Testis (tissue), 3 donors: ENCODE results near the gene KDM6A. TPM values are rescaled to one million over a fixed set of nuclear protein-coding genes. Genes with fewer than 3 reads are reported as not detected.
A peak's percentile ranks its signal among the peaks of the same experiment; 100 is the strongest.

ENCODE experiments used
- DNase-seq: peaks from one replicate; pipeline ENCODE4 v3.0.0-alpha.2; 2019
- H3K27ac ChIP-seq, 2 donors: fragments of 200-600 bp; sonication (generic); one replicate each; pipeline ENCODE4 v1.5.1; 2019
- H3K27me3 ChIP-seq: fragments of 200-600 bp; sonication (generic); one replicate; pipeline ENCODE4 v1.5.1; 2019
- H3K36me3 ChIP-seq: fragments of 200-600 bp; sonication (generic); one replicate; pipeline ENCODE4 v1.5.1; 2017; ENCODE audit warnings: low read depth; ENCODE audit errors: missing control alignments
- H3K4me1 ChIP-seq: fragments of 200-600 bp; sonication (generic); one replicate; pipeline ENCODE4 v1.5.1; 2019
- H3K4me3 ChIP-seq, 2 donors: fragments of 200-600 bp; sonication (generic); one replicate each; pipeline ENCODE4 v1.5.1; 2017 to 2019
- H3K9me3 ChIP-seq: fragments of 200-600 bp; sonication (generic); one replicate; pipeline ENCODE4 v1.5.1; 2017
- POLR2A ChIP-seq: fragments of 450-650 bp; IDR thresholded peaks from one replicate; pipeline ENCODE4 v1.6.1; 2017; ENCODE audit warnings: antibody characterized with exemption, mild to moderate bottlenecking, moderate library complexity
- WGBS, 2 donors: methylation state at CpG; one replicate each; pipeline ENCODE4 v1.1.5; 2018; 5-methylcytosine and 5-hydroxymethylcytosine counted together
- intact Hi-C: fragments of 100-400 bp; cut with DNase I; formaldehyde crosslinking; loops from one replicate; pipeline ENCODE4 v1.15.1; 2023; ENCODE audit warnings: low total_unique reads
- polyA plus RNA-seq: library from polyadenylated mRNA; stranded (reverse); fragments of 350-450 nt; fragmentation: Illumina TruSeq; extraction: RNeasy Lipid Tissue Mini Kit (QIAGEN cat#74804); gene quantifications from one replicate; pipeline ENCODE4 v1.2.3, GENCODE V29; 2014; ENCODE audit warnings: low read depth, low replicate concordance; ENCODE audit not compliant: insufficient read depth
- total RNA-seq, 2 donors: library from RNA; depleted of rRNA; stranded (reverse); fragments of >200 nt; gene quantifications; one replicate each; pipeline ENCODE4 v1.2.3, GENCODE V29; 2016
- TF ChIP-seq, protein P1 (sequence below), 3 experiments: fragments of 450-650 bp in 2 of 3; fragments of 200-600 bp in 1 of 3; sonication (generic) in 1 of 3; IDR thresholded peaks; one replicate each; pipeline ENCODE4 v1.5.1; 2016 to 2019; ENCODE audit warnings: antibody characterized with exemption in 3 of 3, mild to moderate bottlenecking in 2 of 3, moderate library complexity in 1 of 3

KDM6A gene
- total and polyA plus RNA-seq, 3 donors from 2014 or later = 27.2 to 57.7 (median 56.7) TPM

DNA sequence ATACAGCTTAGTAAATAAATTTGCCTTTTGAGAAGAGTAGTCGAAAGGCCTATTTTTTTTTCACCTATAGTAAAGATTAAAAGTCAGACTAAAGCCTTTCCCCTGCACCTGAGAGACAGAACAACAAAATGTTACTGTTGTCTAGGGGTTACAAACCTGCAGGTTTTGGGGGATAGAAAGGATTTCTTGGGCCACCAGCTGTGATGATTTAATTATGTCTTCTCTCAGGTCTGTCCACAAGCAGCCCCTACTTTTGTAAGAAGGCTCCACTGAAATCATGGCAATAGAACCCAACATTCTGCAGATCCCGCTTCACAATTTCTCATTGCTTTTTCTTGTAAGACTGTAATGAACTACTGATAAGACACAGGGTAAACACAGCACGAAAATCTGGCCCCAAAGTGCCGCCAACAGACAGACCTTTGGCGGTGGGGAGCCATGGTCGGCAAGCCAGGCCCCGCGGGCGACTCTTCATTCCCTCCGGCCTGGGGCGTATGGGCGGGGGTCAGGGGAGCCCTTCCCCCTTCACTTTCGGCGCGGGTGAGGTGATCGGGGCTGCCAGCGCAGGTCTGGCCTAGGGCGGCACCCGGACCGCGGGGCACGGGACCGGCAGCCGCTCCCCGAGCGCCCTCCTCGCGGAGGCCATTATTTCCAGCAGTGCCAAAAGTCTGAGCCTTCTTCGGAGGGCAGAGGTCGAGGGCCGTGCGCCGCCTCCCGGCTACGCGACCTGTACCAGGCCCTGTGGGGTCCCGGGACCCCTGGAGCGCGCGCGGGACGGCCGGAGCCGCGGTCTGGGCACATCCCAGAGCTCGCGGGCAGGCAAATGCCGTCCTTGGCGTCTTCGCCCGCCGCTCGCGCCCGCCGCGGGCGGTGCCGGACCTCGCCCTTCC is 812 bp upstream of the KDM6A start:
- Histone ChIP-seq H3K27ac (peak overlapping the region; percentile 98 to 99), H3K4me3 (peak overlapping the region; percentile 68 to 78), H3K36me3 (no peaks in the 10 kb centered on the region), H3K4me1 (no peaks in the 10 kb centered on the region), H3K27me3 (no peaks in the 10 kb centered on the region), H3K9me3 (no peaks in the 10 kb centered on the region)
- DNase-seq = peak; percentile 25
- intact Hi-C loops = no loop called here
- 0 to 7% methylated on average over 2 to 17 of the region's 60 CpGs for WGBS, 2 donors
- TF ChIP-seq, protein P1, sequence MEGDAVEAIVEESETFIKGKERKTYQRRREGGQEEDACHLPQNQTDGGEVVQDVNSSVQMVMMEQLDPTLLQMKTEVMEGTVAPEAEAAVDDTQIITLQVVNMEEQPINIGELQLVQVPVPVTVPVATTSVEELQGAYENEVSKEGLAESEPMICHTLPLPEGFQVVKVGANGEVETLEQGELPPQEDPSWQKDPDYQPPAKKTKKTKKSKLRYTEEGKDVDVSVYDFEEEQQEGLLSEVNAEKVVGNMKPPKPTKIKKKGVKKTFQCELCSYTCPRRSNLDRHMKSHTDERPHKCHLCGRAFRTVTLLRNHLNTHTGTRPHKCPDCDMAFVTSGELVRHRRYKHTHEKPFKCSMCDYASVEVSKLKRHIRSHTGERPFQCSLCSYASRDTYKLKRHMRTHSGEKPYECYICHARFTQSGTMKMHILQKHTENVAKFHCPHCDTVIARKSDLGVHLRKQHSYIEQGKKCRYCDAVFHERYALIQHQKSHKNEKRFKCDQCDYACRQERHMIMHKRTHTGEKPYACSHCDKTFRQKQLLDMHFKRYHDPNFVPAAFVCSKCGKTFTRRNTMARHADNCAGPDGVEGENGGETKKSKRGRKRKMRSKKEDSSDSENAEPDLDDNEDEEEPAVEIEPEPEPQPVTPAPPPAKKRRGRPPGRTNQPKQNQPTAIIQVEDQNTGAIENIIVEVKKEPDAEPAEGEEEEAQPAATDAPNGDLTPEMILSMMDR (IDR thresholded peaks at IDR 0.05) = no peak
- TF ChIP-seq POLR2A = no peak

GRCh38 chrX:44873415-44874276 is 658 bp downstream of the KDM6A start:
- H3K27me3 ChIP-seq = no peaks in the 10 kb centered on the region
- no peaks in the 10 kb centered on the region for H3K36me3 ChIP-seq
- WGBS, 2 donors = 1% methylated on average over 52 of the region's 99 CpGs; no CpG with 5 or more reads in 1 of the 2 donors
- intact Hi-C loops = no loop called here
- peak; percentile 40 for DNase-seq
- peak overlapping the region; percentile 68 to 78 for H3K4me3 ChIP-seq
- H3K9me3 ChIP-seq = no peaks in the 10 kb centered on the region
- H3K27ac ChIP-seq = peak overlapping the region; percentile 98 to 99
- TF ChIP-seq, protein P1 (IDR thresholded peaks at IDR 0.05) = no peak
- no peak for TF ChIP-seq POLR2A
- no peaks in the 10 kb centered on the region for H3K4me1 ChIP-seq

DNA sequence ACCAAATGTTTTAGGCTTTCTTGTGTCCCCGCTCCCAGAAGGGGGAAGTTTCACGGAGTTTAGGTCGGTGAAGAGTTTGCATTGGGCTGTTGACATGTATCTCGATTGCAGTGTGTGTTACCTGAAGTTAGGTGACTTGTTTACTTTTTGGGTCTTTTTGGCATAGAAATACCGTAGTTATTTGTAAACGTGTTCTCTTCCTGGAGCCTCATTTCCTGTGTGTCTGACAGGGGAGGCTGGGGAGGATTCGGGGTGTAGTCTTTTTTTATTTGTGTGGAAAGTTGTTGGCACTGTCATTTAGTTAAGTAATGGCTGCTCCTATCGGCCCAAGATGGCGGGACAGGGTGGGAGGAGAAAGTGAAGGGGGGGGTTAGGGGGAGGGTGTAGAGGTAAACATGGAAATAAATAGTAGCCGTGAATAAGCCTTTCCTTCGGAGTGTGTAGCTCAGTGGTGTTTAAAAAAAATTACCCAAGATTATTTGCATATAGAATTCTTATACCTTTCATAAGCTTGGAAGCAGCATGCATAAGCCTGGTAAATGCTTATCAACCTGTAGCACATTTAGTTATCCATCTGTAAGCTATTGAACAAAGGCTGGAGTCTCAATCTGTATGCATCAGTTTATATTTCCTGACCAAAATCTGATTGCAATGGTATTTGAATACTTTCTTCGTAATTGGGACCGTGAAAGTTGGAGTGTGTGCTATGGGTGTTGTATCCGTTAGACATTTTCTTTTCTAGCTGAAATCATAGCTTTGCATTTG is 1.6 kb downstream of the KDM6A start:
- no peak for TF ChIP-seq POLR2A
- TF ChIP-seq, protein P1 (IDR thresholded peaks at IDR 0.05) = no peak
- intact Hi-C loops = no loop called here
- peak; percentile 33 for DNase-seq
- Histone ChIP-seq H3K9me3 (no peaks in the 10 kb centered on the region), H3K27ac (peak overlapping the region; percentile 98 to 99), H3K36me3 (no peaks in the 10 kb centered on the region), H3K4me1 (no peaks in the 10 kb centered on the region), H3K4me3 (peak overlapping the region; percentile 68 to 78), H3K27me3 (no peaks in the 10 kb centered on the region)
- 0 to 1% methylated on average over 12 to 14 of the region's 14 CpGs for WGBS, 2 donors

DNA sequence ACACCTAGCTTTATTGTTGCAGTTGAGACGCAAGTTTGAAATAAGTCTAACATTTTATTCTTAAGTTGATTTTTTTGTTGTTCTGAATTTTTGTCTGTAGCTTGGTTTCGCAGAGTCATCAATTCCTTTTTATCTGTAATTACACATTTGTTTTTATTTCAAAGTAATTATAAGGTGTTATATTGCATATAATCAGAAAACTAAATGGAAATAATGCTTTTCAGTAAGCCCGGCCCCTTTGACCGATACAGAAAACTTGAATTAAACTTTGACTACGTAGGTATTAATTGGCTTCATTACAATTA is 2.1 kb downstream of the KDM6A start:
- intact Hi-C loops = no loop called here
- no peak for DNase-seq

More for the DNA sequence above, 2.1 kb downstream of the KDM6A start:
- Histone ChIP-seq H3K27ac (peak overlapping the region in 1 of 2 donors; percentile 99), H3K36me3 (no peaks in the 10 kb centered on the region), H3K4me1 (no peaks in the 10 kb centered on the region), H3K9me3 (no peaks in the 10 kb centered on the region), H3K27me3 (no peaks in the 10 kb centered on the region), H3K4me3 (peak overlapping the region; percentile 68 to 78)
- 6 to 10% methylated on average over 5 of the region's 5 CpGs for WGBS, 2 donors
- TF ChIP-seq, protein P1 (IDR thresholded peaks at IDR 0.05) = no peak
- TF ChIP-seq POLR2A = no peak
